A549 (cell line): ENCODE data around the gene ZNF287.

Experiments
- BHLHE40 ChIP-seq: IDR thresholded peaks from 2 replicates; pipeline ENCODE4 v1.6.1; 2012; ENCODE audit warnings: low read depth, low read length, inconsistent platforms
- CTCF ChIP-seq: fragments of >200 bp; sonication (Bioruptor Twin); formaldehyde crosslinking; IDR thresholded peaks from 3 replicates; pipeline ENCODE4 v1.5.1; 2016

GRCh38 chr17:16511593-16511992 lies 57.4 kb downstream of the ZNF287 start:
- TF ChIP-seq BHLHE40 (no peak), CTCF (no peak)
